Fibroblast of skin of abdomen (primary cell): ENCODE data around the gene ARHGEF7.
"Not testable (repeated sequence)": the region's sequence is repeated elsewhere in the genome, so short reads cannot be mapped to it uniquely, and the experiment has no call there.

Source experiments
- DNase-seq: peaks from one replicate; pipeline ENCODE4 v3.0.0-alpha.2; 2013

Gene ARHGEF7

GRCh38 chr13:111255228-111255790, 140.2 kb downstream of the ARHGEF7 start:
- DNase-seq, result no peak

DNA sequence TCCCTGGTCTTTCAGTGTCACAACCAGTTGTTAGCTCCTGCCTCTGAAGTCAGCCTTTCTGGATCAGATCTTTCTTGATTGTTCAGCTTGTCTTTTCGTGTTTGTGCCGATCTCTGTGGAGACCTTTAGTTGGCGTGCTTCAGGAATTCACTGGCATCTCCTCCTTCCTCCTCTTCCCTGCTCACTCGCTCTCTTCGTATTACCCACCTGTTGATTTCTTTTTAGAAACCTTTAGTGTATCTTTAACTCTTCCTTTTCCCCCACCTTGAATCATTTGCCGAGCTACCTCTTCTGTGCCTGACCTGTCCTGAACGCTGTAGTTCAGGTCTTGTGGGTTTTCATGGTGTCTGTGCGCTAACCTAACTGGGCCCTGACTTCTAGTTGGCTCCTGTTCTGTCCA, 141.3 kb downstream of the ARHGEF7 start:
- no peak for DNase-seq

GRCh38 chr13:111256946-111257345, 141.8 kb downstream of the ARHGEF7 start:
- DNase-seq, result no peak

DNA sequence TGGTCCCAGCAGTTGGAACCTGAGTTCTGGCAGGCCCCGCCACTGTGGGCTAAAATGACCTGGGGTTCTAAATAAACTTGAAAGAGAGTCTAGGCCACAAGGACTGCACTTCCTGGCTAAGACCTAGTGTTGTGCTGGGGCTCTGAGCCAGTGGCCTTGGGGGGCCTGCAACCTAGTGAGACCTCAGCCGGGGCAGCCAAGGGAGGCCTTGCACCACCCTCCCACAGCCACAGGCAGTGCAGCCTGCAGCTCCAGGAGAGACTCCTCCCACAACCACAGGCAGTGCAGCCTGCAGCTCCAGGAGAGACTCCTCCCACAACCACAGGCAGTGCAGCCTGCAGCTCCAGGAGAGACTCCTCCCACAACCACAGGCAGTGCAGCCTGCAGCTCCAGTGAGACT, 142.8 kb downstream of the ARHGEF7 start:
- not testable (repeated sequence) for DNase-seq

GRCh38 chr13:111258637-111259036, 143.5 kb downstream of the ARHGEF7 start:
- no peak for DNase-seq

- DNase-seq, result no peak
Observed at GRCh38 chr13:111259058-111259457, 143.9 kb downstream of the ARHGEF7 start.

GRCh38 chr13:111261326-111261725, 146.2 kb downstream of the ARHGEF7 start:
- DNase-seq, result no peak

DNA sequence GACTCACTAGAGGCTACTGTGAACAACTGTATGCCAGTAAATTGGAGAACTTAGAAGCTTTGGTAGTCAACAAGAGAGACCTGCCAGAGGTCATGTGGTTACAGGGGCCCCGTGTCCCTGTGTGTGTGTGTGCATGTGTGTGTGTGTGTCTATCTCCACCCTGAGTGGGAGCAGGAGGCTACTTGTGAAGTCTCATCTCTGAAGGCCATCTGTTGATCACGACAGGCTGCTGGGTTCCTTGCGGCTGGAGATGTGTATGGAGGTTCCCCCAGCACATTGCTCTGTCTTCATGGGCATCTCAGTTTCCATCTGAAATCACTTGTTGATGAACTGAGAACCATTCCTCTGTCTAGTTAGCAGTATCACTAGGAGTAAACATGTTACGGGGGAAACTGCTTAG, 147.2 kb downstream of the ARHGEF7 start:
- no peak for DNase-seq

GRCh38 chr13:111262715-111263114, 147.6 kb downstream of the ARHGEF7 start:
- DNase-seq, result no peak

- no peak for DNase-seq
Observed at GRCh38 chr13:111263566-111263965, 148.5 kb downstream of the ARHGEF7 start.

DNA sequence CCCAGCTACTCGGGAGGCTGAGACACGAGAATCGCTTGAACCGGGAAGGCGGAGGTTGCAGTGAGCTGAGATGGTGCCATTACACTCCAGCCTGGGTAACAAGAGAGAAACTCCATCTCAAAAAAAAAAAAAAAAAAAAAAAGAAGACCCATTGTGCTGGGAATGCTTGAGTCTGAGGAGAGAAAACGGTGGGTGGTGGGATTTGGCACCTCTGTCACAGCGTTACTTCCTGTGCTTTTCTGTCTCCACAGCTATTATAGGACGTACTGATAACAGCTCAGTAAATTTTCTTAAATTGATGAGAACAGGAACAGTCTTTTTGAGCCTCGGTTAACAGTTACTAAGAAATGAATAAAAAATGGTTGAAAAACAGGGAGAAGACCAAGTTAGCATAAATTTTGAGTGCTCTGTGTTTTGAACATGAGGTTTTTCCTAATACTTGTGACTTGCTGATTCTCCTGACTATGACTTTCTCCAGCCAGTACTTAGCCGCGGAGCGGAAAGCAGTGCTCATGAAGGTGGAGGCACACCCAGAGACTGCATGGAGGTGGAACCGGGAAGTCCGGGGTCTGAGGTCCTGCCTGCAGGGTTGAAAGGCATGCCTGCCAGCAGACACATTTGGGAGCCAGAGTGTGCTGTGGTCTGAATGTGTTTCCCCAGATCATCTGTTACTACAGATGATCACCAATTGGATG, 150.0 kb downstream of the ARHGEF7 start:
- DNase-seq, result no peak

- DNase-seq, result no peak
Observed at GRCh38 chr13:111265701-111266035, 150.6 kb downstream of the ARHGEF7 start.

- DNase-seq, result no peak
Observed at GRCh38 chr13:111267205-111267604, 152.1 kb downstream of the ARHGEF7 start.

DNA sequence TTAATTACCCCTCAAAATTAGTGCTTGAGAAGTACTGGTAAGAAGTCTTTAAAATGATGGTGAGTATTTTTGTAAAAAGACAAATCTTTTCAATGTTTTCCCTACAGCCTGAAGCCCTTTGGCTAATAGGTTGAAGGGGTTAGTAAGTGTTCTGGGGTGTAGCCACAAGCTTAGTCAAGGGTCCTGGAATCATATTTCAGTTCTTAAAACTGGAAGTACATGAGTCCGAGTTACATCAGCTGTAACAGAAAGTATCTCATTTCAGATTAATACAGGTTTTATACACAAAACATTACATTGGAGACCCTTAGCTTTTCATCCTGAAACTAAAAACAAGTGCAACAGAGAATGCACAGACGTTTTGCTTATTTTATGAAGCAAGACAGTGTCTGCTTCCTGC, 152.7 kb downstream of the ARHGEF7 start:
- peak; percentile 22 for DNase-seq

- DNase-seq, result no peak
Observed at GRCh38 chr13:111269508-111269907, 154.4 kb downstream of the ARHGEF7 start.

GRCh38 chr13:111270126-111270525, 155.0 kb downstream of the ARHGEF7 start:
- DNase-seq, result no peak

DNA sequence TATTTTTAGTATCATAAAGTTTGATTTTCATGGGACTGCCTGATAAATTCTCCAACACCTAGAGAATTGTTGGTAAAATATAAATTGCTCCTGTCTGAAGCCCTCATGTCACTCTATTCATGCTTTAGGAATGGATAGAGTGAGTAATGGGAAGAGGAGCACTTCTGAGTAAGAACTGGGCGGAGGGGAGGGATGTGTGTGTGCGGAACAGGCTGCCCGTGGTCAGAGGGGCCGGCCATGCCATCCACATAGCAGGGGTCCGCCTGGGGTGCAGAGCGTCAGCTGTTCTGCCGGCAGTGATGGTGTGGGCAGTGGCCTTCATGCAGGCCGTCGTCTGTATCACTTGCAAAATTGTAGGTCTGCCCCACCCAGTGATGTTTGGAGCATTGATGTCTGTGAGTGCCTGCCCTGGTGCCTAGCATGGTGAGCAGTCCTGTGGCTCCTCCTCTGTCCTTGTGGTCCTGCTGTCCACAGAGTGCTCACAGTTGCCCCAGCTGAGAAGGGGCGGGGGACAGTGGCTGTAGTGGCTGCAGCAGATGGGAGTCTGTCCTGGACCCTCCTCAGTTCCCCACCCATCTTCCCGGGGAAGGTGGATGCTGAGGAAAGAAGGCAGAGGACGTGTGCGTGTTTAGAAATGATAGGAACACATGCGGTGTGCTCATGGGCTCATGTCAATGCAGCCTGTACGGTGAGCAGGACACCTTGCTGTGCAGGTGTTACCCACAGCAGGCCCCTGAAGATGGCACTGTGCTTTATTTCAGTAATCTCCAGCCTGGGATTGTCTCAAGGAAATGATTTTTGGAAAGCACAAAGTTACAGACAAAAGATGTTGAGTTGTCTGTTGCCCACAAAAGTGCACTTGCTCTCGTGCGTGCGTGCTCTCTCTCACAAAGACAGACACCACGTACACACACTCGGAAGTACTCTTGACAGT, 155.9 kb downstream of the ARHGEF7 start:
- peak; percentile 42 for DNase-seq

GRCh38 chr13:111272117-111272516, 157.0 kb downstream of the ARHGEF7 start:
- no peak for DNase-seq

DNA sequence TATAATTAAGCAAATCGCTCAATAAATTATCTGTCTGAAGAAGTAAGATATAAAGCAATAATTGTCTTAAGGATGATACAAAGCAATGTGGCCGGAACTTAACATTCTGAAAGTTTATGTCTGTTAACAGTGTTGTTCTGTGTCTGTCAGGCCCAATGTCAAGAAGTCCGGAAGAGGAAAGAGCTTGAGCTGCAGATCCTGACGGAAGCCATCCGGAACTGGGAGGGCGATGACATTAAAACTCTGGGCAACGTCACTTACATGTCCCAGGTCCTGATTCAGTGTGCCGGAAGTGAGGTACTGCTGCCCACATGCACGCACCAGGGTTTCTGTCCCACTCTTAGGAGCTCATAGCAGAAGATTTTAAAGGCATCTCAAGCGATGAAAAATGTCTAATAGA, 160.3 kb downstream of the ARHGEF7 start:
- no peak for DNase-seq

DNA sequence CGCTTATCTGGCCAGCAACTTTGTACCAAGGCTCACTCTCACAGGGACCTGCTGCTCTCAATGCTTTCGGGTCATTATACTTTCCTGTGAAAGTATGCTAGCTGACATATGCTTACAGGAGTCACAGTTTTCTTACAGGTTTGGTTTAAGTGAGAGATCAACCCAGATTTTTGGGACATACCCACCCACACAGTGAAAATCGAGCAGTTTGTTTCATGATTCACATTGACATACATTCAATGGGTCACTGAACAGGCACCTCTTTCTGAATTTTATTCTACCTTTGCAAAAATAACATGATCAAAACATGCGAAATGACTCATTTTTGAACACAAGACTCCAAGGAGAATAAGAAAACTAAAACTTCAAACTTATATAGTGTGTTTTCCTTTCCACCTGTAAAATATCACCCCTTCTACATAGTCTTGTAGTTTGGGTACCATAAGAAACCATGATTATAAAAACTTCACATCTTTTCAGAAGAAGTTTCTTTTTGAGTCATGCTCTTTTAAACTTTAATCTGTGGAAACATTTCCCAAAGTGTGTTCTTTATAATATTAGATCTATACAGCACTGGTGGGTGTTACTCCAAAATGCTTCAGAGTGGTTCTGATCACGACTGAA, 161.0 kb downstream of the ARHGEF7 start:
- DNase-seq, result no peak

- no peak for DNase-seq
Observed at GRCh38 chr13:111278258-111278657, 163.1 kb downstream of the ARHGEF7 start.

GRCh38 chr13:111278743-111279652, 163.9 kb downstream of the ARHGEF7 start:
- DNase-seq, result no peak
